Measurements from ENCODE around the gene RBM33.

RBM33 gene

DNA sequence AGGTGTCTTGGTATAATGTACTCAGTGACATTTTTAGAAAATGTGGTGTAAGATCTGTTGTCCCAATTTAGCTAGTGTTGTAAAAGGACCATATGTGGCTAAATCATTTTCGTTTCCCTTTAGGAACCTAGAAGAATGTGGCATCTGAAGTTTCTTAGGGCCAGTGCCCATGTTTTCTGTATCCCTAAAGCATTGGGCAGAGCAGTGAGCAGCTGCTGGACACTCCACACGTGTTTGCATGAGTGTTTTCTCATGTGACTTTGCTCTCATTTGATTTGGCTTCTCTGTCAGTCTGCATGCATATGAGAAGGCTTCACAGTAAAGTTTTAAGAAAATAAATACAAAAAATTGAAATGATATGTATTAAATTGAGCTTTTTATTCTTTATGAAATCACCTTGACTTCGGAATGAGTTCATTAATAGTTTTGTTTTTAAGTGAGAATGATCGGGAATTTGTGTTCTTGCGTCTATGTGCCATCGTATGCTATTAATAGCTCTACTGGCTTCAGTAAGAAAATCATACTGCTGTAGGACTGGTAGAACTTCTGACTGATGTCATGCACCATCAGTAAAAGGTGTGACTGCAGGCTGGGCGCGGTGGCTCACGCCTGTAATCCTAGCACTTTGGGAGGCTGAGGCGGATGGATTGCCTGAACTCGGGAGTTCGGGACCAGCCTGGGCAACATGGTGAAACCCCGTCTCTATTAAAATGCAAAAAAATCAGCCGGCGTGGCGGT is 61.3 kb downstream of the RBM33 start:
- TF ChIP-seq TARDBP (IDR thresholded peaks at IDR 0.05), result no peak
- no peak for TF ChIP-seq HDGF (IDR thresholded peaks at IDR 0.05; ENCODE audit: borderline replicate concordance)
- no peak for TF ChIP-seq ARNT (IDR thresholded peaks at IDR 0.05)
- TF ChIP-seq FOXM1 (IDR thresholded peaks at IDR 0.05; ENCODE audit: borderline replicate concordance), result no peak
- no peak for TF ChIP-seq CTBP1 (IDR thresholded peaks at IDR 0.05; ENCODE audit: borderline replicate concordance)
- no peak for TF ChIP-seq L3MBTL2 (conservative IDR thresholded peaks at IDR 0.05)
- no peak for TF ChIP-seq NFRKB (IDR thresholded peaks at IDR 0.05)
- no peak for TF ChIP-seq ELF4 (IDR thresholded peaks at IDR 0.05)
- ChIA-PET CTCF (no interaction called here), POLR2A (no interaction called here)
- no peak for DNase-seq (ENCODE audit: extremely low spot score)

- ChIA-PET POLR2A (no interaction called here), CTCF (no interaction called here)
- no peak for TF ChIP-seq HDGF (IDR thresholded peaks at IDR 0.05; ENCODE audit: borderline replicate concordance)
- TF ChIP-seq CTBP1 (IDR thresholded peaks at IDR 0.05; ENCODE audit: borderline replicate concordance), result no peak
- TF ChIP-seq, protein P1, sequence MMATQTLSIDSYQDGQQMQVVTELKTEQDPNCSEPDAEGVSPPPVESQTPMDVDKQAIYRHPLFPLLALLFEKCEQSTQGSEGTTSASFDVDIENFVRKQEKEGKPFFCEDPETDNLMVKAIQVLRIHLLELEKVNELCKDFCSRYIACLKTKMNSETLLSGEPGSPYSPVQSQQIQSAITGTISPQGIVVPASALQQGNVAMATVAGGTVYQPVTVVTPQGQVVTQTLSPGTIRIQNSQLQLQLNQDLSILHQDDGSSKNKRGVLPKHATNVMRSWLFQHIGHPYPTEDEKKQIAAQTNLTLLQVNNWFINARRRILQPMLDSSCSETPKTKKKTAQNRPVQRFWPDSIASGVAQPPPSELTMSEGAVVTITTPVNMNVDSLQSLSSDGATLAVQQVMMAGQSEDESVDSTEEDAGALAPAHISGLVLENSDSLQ (IDR thresholded peaks at IDR 0.05), result no peak
- TF ChIP-seq ARNT (IDR thresholded peaks at IDR 0.05), result no peak
- no peak for TF ChIP-seq TARDBP (IDR thresholded peaks at IDR 0.05)
- TF ChIP-seq FOXK2 (IDR thresholded peaks at IDR 0.05), result no peak
- TF ChIP-seq FOXA1 (IDR thresholded peaks at IDR 0.05), result no peak
- TF ChIP-seq FOXM1 (IDR thresholded peaks at IDR 0.05; ENCODE audit: borderline replicate concordance), result no peak
- TF ChIP-seq ZNF384 (IDR thresholded peaks at IDR 0.05), result no peak
- no peak for TF ChIP-seq L3MBTL2 (conservative IDR thresholded peaks at IDR 0.05)
- no peak for TF ChIP-seq NFRKB (IDR thresholded peaks at IDR 0.05)
- DNase-seq (ENCODE audit: extremely low spot score), result no peak
Measured at GRCh38 chr7:155706376-155706775, 61.9 kb downstream of the RBM33 start.

GRCh38 chr7:155709453-155709852 is 65.0 kb downstream of the RBM33 start:
- CTCF ChIA-PET, result interaction anchor here (0.6 kb wide), 1 partner anchor 1674 kb away, joined by 3 read pairs; no protein-coding TSS in a partner anchor
- no peak for DNase-seq (ENCODE audit: extremely low spot score)
- POLR2A ChIA-PET, result no interaction called here
- TF ChIP-seq HDGF (IDR thresholded peaks at IDR 0.05; ENCODE audit: borderline replicate concordance) (no peak), ZNF384 (IDR thresholded peaks at IDR 0.05) (no peak), ELF4 (IDR thresholded peaks at IDR 0.05) (no peak), SP1 (IDR thresholded peaks at IDR 0.05) (no peak), LEF1 (IDR thresholded peaks at IDR 0.05; ENCODE audit: borderline replicate concordance) (no peak), FOXA1 (IDR thresholded peaks at IDR 0.05) (no peak), L3MBTL2 (conservative IDR thresholded peaks at IDR 0.05) (no peak), TARDBP (IDR thresholded peaks at IDR 0.05) (no peak), ARNT (IDR thresholded peaks at IDR 0.05) (no peak), BHLHE40 (IDR thresholded peaks at IDR 0.05; ENCODE audit: borderline replicate concordance) (no peak)
- TF ChIP-seq, protein P1 (IDR thresholded peaks at IDR 0.05), result no peak

GRCh38 chr7:155710031-155710430 is 65.6 kb downstream of the RBM33 start:
- DNase-seq (ENCODE audit: extremely low spot score), result no peak
- POLR2A ChIA-PET, result no interaction called here
- TF ChIP-seq CTBP1 (IDR thresholded peaks at IDR 0.05; ENCODE audit: borderline replicate concordance) (no peak), SP1 (IDR thresholded peaks at IDR 0.05) (no peak), NFRKB (IDR thresholded peaks at IDR 0.05) (no peak), FOXA1 (IDR thresholded peaks at IDR 0.05) (no peak), ELF4 (IDR thresholded peaks at IDR 0.05) (no peak), TARDBP (IDR thresholded peaks at IDR 0.05) (no peak)
- CTCF ChIA-PET, result interaction anchor here (0.6 kb wide), 1 partner anchor 1674 kb away, joined by 3 read pairs; no protein-coding TSS in a partner anchor

DNA sequence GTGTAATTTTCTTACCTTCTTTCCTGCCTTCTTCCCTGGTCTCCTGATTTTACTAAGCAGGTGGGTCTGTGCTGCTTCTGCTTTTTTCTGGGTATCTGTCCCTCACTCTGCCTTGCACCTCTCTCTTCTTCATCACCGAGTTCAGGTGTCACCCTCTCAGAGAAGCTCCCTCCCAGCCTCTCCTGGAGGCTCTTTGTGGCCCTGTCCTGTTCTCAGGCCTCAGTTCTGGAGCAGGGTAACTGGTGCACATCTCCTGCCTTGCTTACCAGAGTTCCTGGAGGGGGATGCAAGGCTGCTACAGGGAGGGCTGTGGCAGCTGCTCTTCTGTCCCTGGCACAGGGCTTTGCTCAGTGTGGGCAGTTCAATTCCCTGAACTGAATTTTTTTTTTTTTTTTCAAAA is 66.1 kb downstream of the RBM33 start:
- ChIA-PET CTCF (no interaction called here), POLR2A (no interaction called here)
- DNase-seq (ENCODE audit: extremely low spot score), result no peak
- TF ChIP-seq NFRKB (IDR thresholded peaks at IDR 0.05) (no peak), FOXM1 (IDR thresholded peaks at IDR 0.05; ENCODE audit: borderline replicate concordance) (no peak), SUZ12 (IDR thresholded peaks at IDR 0.05) (no peak), LEF1 (IDR thresholded peaks at IDR 0.05; ENCODE audit: borderline replicate concordance) (no peak), FOXK2 (IDR thresholded peaks at IDR 0.05) (no peak), SP1 (IDR thresholded peaks at IDR 0.05) (no peak), FOXA1 (IDR thresholded peaks at IDR 0.05) (no peak), ELF4 (IDR thresholded peaks at IDR 0.05) (no peak), CTBP1 (IDR thresholded peaks at IDR 0.05; ENCODE audit: borderline replicate concordance) (no peak)
- TF ChIP-seq, protein P1 (IDR thresholded peaks at IDR 0.05), result no peak

- POLR2A ChIA-PET, result no interaction called here
- TF ChIP-seq LEF1 (IDR thresholded peaks at IDR 0.05; ENCODE audit: borderline replicate concordance), result no peak
- TF ChIP-seq TARDBP (IDR thresholded peaks at IDR 0.05), result no peak
- no peak for TF ChIP-seq SP1 (IDR thresholded peaks at IDR 0.05)
- TF ChIP-seq BHLHE40 (IDR thresholded peaks at IDR 0.05; ENCODE audit: borderline replicate concordance), result no peak
- no peak for TF ChIP-seq FOXA1 (IDR thresholded peaks at IDR 0.05)
- TF ChIP-seq ZNF384 (IDR thresholded peaks at IDR 0.05), result no peak
- no peak for TF ChIP-seq FOXM1 (IDR thresholded peaks at IDR 0.05; ENCODE audit: borderline replicate concordance)
- TF ChIP-seq L3MBTL2 (conservative IDR thresholded peaks at IDR 0.05), result no peak
- no peak for TF ChIP-seq HDGF (IDR thresholded peaks at IDR 0.05; ENCODE audit: borderline replicate concordance)
- TF ChIP-seq ARNT (IDR thresholded peaks at IDR 0.05), result no peak
- TF ChIP-seq, protein P1 (IDR thresholded peaks at IDR 0.05), result no peak
- TF ChIP-seq ELF4 (IDR thresholded peaks at IDR 0.05), result no peak
- no peak for TF ChIP-seq SUZ12 (IDR thresholded peaks at IDR 0.05)
- CTCF ChIA-PET, result no interaction called here
- DNase-seq (ENCODE audit: extremely low spot score), result no peak
Measured at GRCh38 chr7:155711081-155711480, 66.6 kb downstream of the RBM33 start.
